HepG2 (cell line): Measurements from ENCODE around the gene SPATA25. TPM values are rescaled to one million over a fixed set of nuclear protein-coding genes. Genes with fewer than 3 reads are reported as not detected.

Source experiments
- ATAC-seq: fragments of 200-7000 bp; cut with Tn5 transposase; 3 replicates; pipeline ENCODE4 v1.9.1; 2020; ENCODE audit warnings: mild to moderate bottlenecking, moderate library complexity
- BruUV-seq: library from RNA; stranded (reverse); fragments of 400-500 nt; replicated peaks from 2 replicates; lab custom pipeline; 2021; lab: Mats Ljungman, UMichigan
- CTCF ChIA-PET: fragments of 300-600 bp; formaldehyde crosslinking; extraction: SDS; loops from one replicate; lab custom pipeline; 2021; ENCODE audit warnings: low total read pairs, inconsistent platforms, low intra/inter-chr PET ratio; lab: Yijun Ruan, JAX
- POLR2A ChIA-PET: fragments of 350-600 bp; sonication (Branson Sonifier 250); formaldehyde crosslinking; loops from one replicate; lab custom pipeline; 2020; ENCODE audit warnings: antibody characterized with exemption, inconsistent platforms; lab: Yijun Ruan, JAX
- DNase-seq: peaks from one replicate; pipeline ENCODE4 v3.0.0-alpha.2; 2015; ENCODE audit warnings: low spot score
- FAIRE-seq: peaks from 3 replicates; lab custom pipeline; 2011; peaks lifted over from hg19 to GRCh38; lab: Jason Lieb, UNC
- H2AFZ ChIP-seq: one replicate; pipeline ENCODE4 v1.6.1; 2011; ENCODE audit warnings: low read length, inconsistent platforms
- H3K27ac ChIP-seq: fragments of 300-600 bp; 3 replicates; pipeline ENCODE4 v1.8.0; 2011; ENCODE audit warnings: mixed run types, mild to moderate bottlenecking, mixed read lengths, low read length, inconsistent platforms; ENCODE audit not compliant: insufficient read depth; ENCODE audit errors: extremely low read length
- H3K27me3 ChIP-seq, 2 experiments: fragments of 200-600 bp in 1 of 2; 2 replicates in 1 of 2; 3 replicates in 1 of 2; pipeline versions ENCODE4 v1.6.0 to v1.8.0; 2011; ENCODE audit warnings: low read length in 2 of 2, mild to moderate bottlenecking in 2 of 2, moderate library complexity in 2 of 2, inconsistent platforms in 1 of 2; ENCODE audit not compliant: insufficient read depth in 2 of 2, control insufficient read depth in 1 of 2
- H3K36me3 ChIP-seq, 2 experiments: fragments of 200-600 bp in 1 of 2; replicated peaks in 1 of 2; 2 replicates in 1 of 2; 3 replicates in 1 of 2; pipeline versions ENCODE4 v1.5.1 to v1.8.0; 2011; ENCODE audit warnings: low read length in 2 of 2, inconsistent platforms in 1 of 2; ENCODE audit not compliant: insufficient read depth in 2 of 2, control insufficient read depth in 1 of 2
- H3K4me1 ChIP-seq: 2 replicates; pipeline ENCODE4 v1.5.1; 2012; ENCODE audit warnings: low read length, inconsistent platforms; ENCODE audit not compliant: insufficient read depth
- H3K4me2 ChIP-seq: 2 replicates; pipeline ENCODE4 v1.6.0; 2011; ENCODE audit warnings: low read depth, low read length, inconsistent platforms
- H3K4me3 ChIP-seq, 3 experiments: fragments of 200-600 bp in 1 of 3; sonication (generic), shearing (Covaris generic) in 1 of 3; replicated peaks in 1 of 3; 2 replicates each; pipeline ENCODE4 v1.5.1; 2011 to 2016; ENCODE audit warnings: low read length in 3 of 3, inconsistent platforms in 2 of 3, low read depth in 2 of 3, mild to moderate bottlenecking in 2 of 3, control low read depth in 1 of 3, mixed read lengths in 1 of 3; ENCODE audit not compliant: insufficient read depth in 1 of 3
- H3K79me2 ChIP-seq: one replicate; pipeline ENCODE4 v1.6.1; 2011; ENCODE audit warnings: low read length, inconsistent platforms; ENCODE audit not compliant: insufficient read depth
- H3K9ac ChIP-seq: 2 replicates; pipeline ENCODE4 v1.6.0; 2011; ENCODE audit warnings: mild to moderate bottlenecking, low read depth, low read length, inconsistent platforms; ENCODE audit not compliant: insufficient read depth
- H3K9me3 ChIP-seq: 2 replicates; pipeline ENCODE4 v1.5.1; 2012; ENCODE audit warnings: mild to moderate bottlenecking, low read length
- H4K20me1 ChIP-seq: 2 replicates; pipeline ENCODE4 v1.6.0; 2011; ENCODE audit warnings: inconsistent platforms, mild to moderate bottlenecking, low read length, moderate library complexity; ENCODE audit not compliant: insufficient read depth
- AGO2 ChIP-seq: fragments of 200-400 bp; formaldehyde crosslinking; optimal IDR thresholded peaks from 2 replicates; pipeline ENCODE3; 2017; ENCODE audit warnings: mild to moderate bottlenecking, low read depth, low read length, moderate library complexity
- ETV5 ChIP-seq: IDR thresholded peaks from 2 replicates; pipeline ENCODE4 v1.6.1; 2018; ENCODE audit warnings: missing biosample characterization, missing genetic modification reagents, inconsistent platforms, borderline replicate concordance
- GATAD2A ChIP-seq: IDR thresholded peaks from 2 replicates; pipeline ENCODE4 v1.6.1; 2016
- HES4 ChIP-seq: sonication (generic); formaldehyde crosslinking; IDR thresholded peaks from 2 replicates; pipeline ENCODE4 v1.9.0; 2021; ENCODE audit warnings: mild to moderate bottlenecking, missing genetic modification reagents, borderline replicate concordance
- MNT ChIP-seq: fragments of 450-650 bp; IDR thresholded peaks from 2 replicates; pipeline ENCODE4 v1.6.1; 2016
- PLSCR1 ChIP-seq: sonication (generic); formaldehyde crosslinking; IDR thresholded peaks from 2 replicates; pipeline ENCODE4 v1.5.0; 2020; ENCODE audit warnings: missing genetic modification reagents, mild to moderate bottlenecking, borderline replicate concordance
- ZNF451 ChIP-seq: sonication (generic); formaldehyde crosslinking; IDR thresholded peaks from 2 replicates; pipeline ENCODE4 v1.5.0; 2020; ENCODE audit warnings: mild to moderate bottlenecking, missing genetic modification reagents
- ZNF552 ChIP-seq: sonication (generic); formaldehyde crosslinking; IDR thresholded peaks from 2 replicates; pipeline ENCODE4 v1.9.0; 2022; ENCODE audit warnings: missing genetic modification reagents, mild to moderate bottlenecking, borderline replicate concordance
- ZNF605 ChIP-seq: sonication (generic); formaldehyde crosslinking; IDR thresholded peaks from 2 replicates; pipeline ENCODE4 v1.8.0; 2022; ENCODE audit warnings: mild to moderate bottlenecking, missing genetic modification reagents
- ZNF850 ChIP-seq: sonication (generic); formaldehyde crosslinking; conservative IDR thresholded peaks from 2 replicates; pipeline ENCODE4 v1.9.0; 2021; ENCODE audit warnings: mild to moderate bottlenecking, missing genetic modification reagents
- ZNF883 ChIP-seq: sonication (generic); formaldehyde crosslinking; IDR thresholded peaks from 2 replicates; pipeline ENCODE4 v1.5.1; 2020; ENCODE audit warnings: mild to moderate bottlenecking, missing genetic modification reagents; ENCODE audit errors: not compliant biosample characterization
- WGBS: methylation state at CpG from one replicate; pipeline ENCODE4 v1.1.6; 2017; ENCODE audit warnings: low lambda C conversion rate; 5-methylcytosine and 5-hydroxymethylcytosine counted together
- in situ Hi-C: cut with HindIII; loops from 2 replicates; pipeline ENCODE4 v1.10.0; 2017; ENCODE audit warnings: low pct_unique_long_range_greater_than_20kb; ENCODE audit not compliant: extremely low pct_ligation_motif_present
- intact Hi-C: fragments of 100-400 bp; cut with micrococcal nuclease; formaldehyde crosslinking; loops from one replicate; pipeline ENCODE4 v1.10.0; 2022; ENCODE audit not compliant: unreplicated experiment
- polyA plus RNA-seq, 8 experiments: library from polyadenylated mRNA; depleted of rRNA in 3 of 8; stranded (reverse) in 7 of 8; unstranded in 1 of 8; fragments of >200 nt; fragmentation: Illumina TruSeq in 4 of 8; extraction: Trizol in 4 of 8; gene quantifications; 2 replicates each; pipeline versions ENCODE4 v1.2.1 to v1.2.3, GENCODE V29; 2011 to 2016; ENCODE audit warnings: low read depth in 4 of 8, missing spikeins in 1 of 8, mixed read lengths in 1 of 8; ENCODE audit not compliant: insufficient read depth in 1 of 8
- total RNA-seq, 5 experiments: library from RNA; depleted of rRNA; stranded (reverse); fragments of >200 nt; fragmentation: Illumina TruSeq; extraction: Trizol; gene quantifications; 2 replicates each; pipeline ENCODE4 v1.2.3, GENCODE V29; 2016; ENCODE audit warnings: low read depth in 1 of 5
- TF ChIP-seq, protein P1 (sequence below): sonication (generic); formaldehyde crosslinking; IDR thresholded peaks from 2 replicates; pipeline ENCODE4 v1.4.0; 2020; ENCODE audit warnings: missing genetic modification reagents
- TF ChIP-seq, protein P2 (sequence below): sonication (generic); formaldehyde crosslinking; IDR thresholded peaks from 2 replicates; pipeline ENCODE4 v1.5.0; 2020; ENCODE audit warnings: missing genetic modification reagents, mild to moderate bottlenecking, borderline replicate concordance
- TF ChIP-seq, protein P3 (sequence below): sonication (generic); formaldehyde crosslinking; conservative IDR thresholded peaks from 2 replicates; pipeline ENCODE4 v1.8.0; 2022; ENCODE audit warnings: mild to moderate bottlenecking, moderate library complexity, missing genetic modification reagents

SPATA25 gene
- total and polyA plus RNA-seq, 2 of the 13 experiments (the other 11 are each of a cell fraction or from before 2014, with no cell fraction given) = 4.8 to 7.6 TPM

GRCh38 chr20:45927071-45927878, 39.9 kb upstream of the SPATA25 start:
- peak; percentile 90 for ATAC-seq
- no TSS peak for BruUV-seq
- no peak for TF ChIP-seq ZNF451
- peak; percentile 68 for TF ChIP-seq ZNF883 (CRISPR knock-in tag)
- no peak for TF ChIP-seq AGO2
- TF ChIP-seq HES4 (CRISPR knock-in tag) = 0 out of 2 replicates have a peak, but pooled peaks have one; percentile 38
- peak; percentile 97 for TF ChIP-seq GATAD2A
- TF ChIP-seq PLSCR1 (CRISPR knock-in tag) = no peak
- no peak for TF ChIP-seq ZNF552 (CRISPR knock-in tag)
- peak; percentile 93 for TF ChIP-seq ZNF605 (CRISPR knock-in tag)
- TF ChIP-seq, protein P1, sequence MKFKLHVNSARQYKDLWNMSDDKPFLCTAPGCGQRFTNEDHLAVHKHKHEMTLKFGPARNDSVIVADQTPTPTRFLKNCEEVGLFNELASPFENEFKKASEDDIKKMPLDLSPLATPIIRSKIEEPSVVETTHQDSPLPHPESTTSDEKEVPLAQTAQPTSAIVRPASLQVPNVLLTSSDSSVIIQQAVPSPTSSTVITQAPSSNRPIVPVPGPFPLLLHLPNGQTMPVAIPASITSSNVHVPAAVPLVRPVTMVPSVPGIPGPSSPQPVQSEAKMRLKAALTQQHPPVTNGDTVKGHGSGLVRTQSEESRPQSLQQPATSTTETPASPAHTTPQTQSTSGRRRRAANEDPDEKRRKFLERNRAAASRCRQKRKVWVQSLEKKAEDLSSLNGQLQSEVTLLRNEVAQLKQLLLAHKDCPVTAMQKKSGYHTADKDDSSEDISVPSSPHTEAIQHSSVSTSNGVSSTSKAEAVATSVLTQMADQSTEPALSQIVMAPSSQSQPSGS = peak; percentile 69; the same call in 1 of the 2 replicates
- TF ChIP-seq ETV5 = peak; percentile 61; the same call in 1 of the 2 replicates
- TF ChIP-seq, protein P2, sequence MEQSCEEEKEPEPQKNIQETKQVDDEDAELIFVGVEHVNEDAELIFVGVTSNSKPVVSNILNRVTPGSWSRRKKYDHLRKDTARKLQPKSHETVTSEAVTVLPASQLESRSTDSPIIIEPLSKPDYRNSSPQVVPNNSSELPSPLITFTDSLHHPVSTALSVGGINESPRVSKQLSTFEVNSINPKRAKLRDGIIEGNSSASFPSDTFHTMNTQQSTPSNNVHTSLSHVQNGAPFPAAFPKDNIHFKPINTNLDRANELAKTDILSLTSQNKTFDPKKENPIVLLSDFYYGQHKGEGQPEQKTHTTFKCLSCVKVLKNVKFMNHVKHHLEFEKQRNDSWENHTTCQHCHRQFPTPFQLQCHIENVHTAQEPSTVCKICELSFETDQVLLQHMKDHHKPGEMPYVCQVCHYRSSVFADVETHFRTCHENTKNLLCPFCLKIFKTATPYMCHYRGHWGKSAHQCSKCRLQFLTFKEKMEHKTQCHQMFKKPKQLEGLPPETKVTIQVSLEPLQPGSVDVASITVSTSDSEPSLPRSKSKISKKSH = peak; percentile 78
- TF ChIP-seq MNT = 0 out of 2 replicates have a peak, but pooled peaks have one; percentile 18
- TF ChIP-seq, protein P3, sequence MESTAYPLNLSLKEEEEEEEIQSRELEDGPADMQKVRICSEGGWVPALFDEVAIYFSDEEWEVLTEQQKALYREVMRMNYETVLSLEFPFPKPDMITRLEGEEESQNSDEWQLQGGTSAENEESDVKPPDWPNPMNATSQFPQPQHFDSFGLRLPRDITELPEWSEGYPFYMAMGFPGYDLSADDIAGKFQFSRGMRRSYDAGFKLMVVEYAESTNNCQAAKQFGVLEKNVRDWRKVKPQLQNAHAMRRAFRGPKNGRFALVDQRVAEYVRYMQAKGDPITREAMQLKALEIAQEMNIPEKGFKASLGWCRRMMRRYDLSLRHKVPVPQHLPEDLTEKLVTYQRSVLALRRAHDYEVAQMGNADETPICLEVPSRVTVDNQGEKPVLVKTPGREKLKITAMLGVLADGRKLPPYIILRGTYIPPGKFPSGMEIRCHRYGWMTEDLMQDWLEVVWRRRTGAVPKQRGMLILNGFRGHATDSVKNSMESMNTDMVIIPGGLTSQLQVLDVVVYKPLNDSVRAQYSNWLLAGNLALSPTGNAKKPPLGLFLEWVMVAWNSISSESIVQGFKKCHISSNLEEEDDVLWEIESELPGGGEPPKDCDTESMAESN (CRISPR knock-in tag) = peak; percentile 83; the same call in 1 of the 2 replicates
- no peak for TF ChIP-seq ZNF850 (CRISPR knock-in tag)

More at GRCh38 chr20:45927071-45927878, 39.9 kb upstream of the SPATA25 start:
- CTCF ChIA-PET = no interaction called here
- Histone ChIP-seq H3K27me3 (no peaks in the 10 kb centered on the region; a peak in 1 of 5 replicates), H3K9ac (no peak overlapping the region; the same call in 1 of the 2 replicates), H3K27ac (peak overlapping the region; percentile 72), H3K36me3 (no peaks in the 10 kb centered on the region), H4K20me1 (no peaks in the 10 kb centered on the region), H3K4me1 (peaks cover 79% of the 10 kb centered on the region), H3K79me2 (no peaks in the 10 kb centered on the region), H3K4me3 (peak overlapping the region in 1 of 3 experiments; percentile 21; a peak in 1 of 6 replicates), H2AFZ (no peak overlapping the region), H3K4me2 (peak overlapping the region; percentile 68), H3K9me3 (no peaks in the 10 kb centered on the region)
- in situ Hi-C loops = no loop called here
- intact Hi-C loops = loop anchor here (2.0 kb wide), 1 partner anchor 36 kb away; the partner anchor contains the start of genes CTSA and NEURL2
- DNase-seq (peak; percentile 98), FAIRE-seq (peak; percentile 90)
- WGBS = 2% methylated on average over 14 of the region's 14 CpGs
- POLR2A ChIA-PET = interaction anchor here (0.6 to 6.0 kb wide), 15 partner anchors 8 to 93 kb away, joined by 3 to 100 read pairs (median 12); partner anchors contain the start of genes CTSA, NEURL2, PLTP and SNX21
